ENCODE results near the gene DLGAP1.

DNA sequence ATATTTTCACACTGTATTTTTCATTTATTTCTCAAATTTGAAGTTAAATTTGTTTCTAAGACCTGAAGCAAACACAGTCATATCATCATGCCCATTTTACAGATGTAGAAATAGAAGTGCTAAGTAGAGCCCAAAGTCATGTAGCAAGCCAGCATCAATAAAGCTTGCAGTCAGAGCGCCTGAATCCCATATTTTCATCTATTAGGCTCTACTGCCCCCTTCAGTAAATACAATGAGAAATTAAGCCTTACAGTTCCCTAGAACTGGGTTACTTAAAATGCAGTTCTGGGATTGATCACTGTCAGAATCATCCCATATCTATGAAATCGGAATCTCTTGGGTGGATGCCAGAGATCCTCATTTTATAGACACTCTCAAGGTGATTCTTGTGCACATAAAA, 585.3 kb downstream of the DLGAP1 start:
- TF ChIP-seq, protein P1, sequence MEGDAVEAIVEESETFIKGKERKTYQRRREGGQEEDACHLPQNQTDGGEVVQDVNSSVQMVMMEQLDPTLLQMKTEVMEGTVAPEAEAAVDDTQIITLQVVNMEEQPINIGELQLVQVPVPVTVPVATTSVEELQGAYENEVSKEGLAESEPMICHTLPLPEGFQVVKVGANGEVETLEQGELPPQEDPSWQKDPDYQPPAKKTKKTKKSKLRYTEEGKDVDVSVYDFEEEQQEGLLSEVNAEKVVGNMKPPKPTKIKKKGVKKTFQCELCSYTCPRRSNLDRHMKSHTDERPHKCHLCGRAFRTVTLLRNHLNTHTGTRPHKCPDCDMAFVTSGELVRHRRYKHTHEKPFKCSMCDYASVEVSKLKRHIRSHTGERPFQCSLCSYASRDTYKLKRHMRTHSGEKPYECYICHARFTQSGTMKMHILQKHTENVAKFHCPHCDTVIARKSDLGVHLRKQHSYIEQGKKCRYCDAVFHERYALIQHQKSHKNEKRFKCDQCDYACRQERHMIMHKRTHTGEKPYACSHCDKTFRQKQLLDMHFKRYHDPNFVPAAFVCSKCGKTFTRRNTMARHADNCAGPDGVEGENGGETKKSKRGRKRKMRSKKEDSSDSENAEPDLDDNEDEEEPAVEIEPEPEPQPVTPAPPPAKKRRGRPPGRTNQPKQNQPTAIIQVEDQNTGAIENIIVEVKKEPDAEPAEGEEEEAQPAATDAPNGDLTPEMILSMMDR (IDR thresholded peaks at IDR 0.05; ENCODE audit: poor library complexity): peak; percentile 59
- no peak for TF ChIP-seq EZH2 (IDR thresholded peaks at IDR 0.05; ENCODE audit: borderline replicate concordance)
- no peak for TF ChIP-seq EZH2phosphoT487 (IDR thresholded peaks at IDR 0.05; ENCODE audit: low read depth, severe bottlenecking, unreplicated experiment)
